ENCODE results near the gene ELP5.
A peak's percentile ranks its signal among the peaks of the same experiment; 100 is the strongest.

Gene ELP5

DNA sequence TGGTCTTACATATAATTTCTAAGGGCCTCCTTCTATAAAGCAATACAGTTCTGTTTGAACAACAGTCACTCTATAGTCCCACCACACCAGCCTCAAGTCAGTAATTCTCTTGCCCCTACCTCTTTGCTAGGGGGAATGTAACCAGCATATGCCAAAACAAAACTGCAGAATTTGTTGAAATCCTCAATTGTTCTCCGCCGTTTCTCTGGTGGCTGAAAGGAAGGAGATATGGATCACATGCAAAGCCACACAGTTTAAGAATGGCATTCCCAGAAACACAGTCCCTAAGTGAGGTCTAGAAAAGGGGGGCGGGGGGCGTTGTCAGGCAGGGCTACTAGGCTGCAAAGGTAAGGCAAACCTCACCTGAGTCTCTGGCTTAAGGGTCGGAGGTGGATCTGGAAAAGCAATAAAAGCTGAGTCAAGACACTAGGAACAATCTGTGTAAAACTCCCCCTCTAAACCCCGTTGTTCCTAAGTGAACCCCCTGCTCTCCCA, 14.7 kb upstream of the ELP5 start:
- peak overlapping the region; percentile 99 for H3K4me3 ChIP-seq (ENCODE audit: low read depth, low read length)
- in situ Hi-C loops (cut with HindIII; ENCODE audit: low sequenced_read_pairs), result no loop called here
- TF ChIP-seq, protein P1, sequence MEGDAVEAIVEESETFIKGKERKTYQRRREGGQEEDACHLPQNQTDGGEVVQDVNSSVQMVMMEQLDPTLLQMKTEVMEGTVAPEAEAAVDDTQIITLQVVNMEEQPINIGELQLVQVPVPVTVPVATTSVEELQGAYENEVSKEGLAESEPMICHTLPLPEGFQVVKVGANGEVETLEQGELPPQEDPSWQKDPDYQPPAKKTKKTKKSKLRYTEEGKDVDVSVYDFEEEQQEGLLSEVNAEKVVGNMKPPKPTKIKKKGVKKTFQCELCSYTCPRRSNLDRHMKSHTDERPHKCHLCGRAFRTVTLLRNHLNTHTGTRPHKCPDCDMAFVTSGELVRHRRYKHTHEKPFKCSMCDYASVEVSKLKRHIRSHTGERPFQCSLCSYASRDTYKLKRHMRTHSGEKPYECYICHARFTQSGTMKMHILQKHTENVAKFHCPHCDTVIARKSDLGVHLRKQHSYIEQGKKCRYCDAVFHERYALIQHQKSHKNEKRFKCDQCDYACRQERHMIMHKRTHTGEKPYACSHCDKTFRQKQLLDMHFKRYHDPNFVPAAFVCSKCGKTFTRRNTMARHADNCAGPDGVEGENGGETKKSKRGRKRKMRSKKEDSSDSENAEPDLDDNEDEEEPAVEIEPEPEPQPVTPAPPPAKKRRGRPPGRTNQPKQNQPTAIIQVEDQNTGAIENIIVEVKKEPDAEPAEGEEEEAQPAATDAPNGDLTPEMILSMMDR (IDR thresholded peaks at IDR 0.05; ENCODE audit: low read depth, low read length, missing control alignments), result no peak
- no peak for DNase-seq (ENCODE audit: low read depth)

DNA sequence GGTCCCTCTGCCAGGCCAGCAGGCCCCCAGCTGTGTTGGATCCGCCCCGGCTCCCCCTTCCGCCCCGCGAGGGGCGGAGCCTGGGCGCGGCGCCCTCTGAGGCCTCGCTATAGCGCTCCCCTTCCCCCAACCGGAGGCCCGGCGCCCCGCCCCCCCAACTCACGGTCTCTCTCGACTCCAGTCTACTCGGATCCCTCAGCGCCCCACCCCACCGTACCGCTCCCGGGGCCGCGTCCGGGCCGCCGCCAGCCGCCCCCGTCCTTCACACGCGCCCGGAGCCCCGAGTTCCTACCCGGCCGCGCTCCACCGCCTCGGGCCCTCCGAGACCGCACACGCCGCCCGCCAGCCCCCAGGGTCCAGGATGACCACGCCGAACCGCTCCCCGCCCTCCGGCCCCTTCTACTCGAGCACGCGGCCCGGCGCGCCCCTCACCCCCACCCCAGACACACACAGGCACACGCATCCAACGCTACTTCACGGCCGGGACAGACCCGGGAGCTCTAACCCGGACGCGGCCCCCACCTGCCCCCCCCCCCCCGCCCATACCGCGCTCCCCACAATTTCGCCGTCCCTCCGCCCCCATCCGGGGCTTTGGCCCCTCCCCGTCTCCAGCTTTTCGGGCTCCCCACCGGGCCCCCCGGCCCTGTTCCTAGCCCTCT, 14.1 kb upstream of the ELP5 start:
- DNase-seq (ENCODE audit: low read depth), result no peak
- in situ Hi-C loops (cut with HindIII; ENCODE audit: low sequenced_read_pairs), result no loop called here
- TF ChIP-seq, protein P1 (IDR thresholded peaks at IDR 0.05; ENCODE audit: low read depth, low read length, missing control alignments), result no peak

DNA sequence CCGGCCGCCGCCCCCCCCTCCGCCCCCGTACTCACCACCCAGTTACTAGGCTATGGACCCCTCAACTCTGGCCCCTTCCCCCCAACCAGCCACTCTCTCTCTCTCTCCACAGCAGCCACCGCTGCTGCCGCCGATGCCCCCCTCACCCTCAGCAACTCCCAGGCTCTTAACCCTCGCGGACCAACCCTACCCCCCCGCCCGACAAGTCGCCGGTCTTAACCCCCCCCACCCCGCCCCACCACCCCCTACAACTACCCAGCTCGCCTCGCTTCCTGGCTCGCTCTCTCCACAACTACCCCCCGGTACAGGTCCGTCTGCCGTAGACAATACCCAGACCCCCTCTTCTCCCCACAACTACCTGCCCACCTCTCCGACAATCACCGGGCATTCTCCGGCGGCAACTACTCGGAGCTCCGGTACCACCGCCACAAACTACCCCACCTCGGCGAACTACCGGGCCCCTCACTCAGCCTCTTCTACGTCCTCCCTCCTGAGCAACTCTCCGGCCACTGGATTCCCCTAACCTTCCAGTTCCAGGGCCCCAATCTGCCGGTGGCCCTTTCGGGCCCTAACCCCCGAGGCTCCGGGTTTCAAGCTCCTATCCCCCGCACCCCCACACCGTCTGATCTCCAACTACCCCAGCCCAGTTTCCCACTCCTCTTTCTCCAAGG, 13.5 kb upstream of the ELP5 start:
- in situ Hi-C loops (cut with HindIII; ENCODE audit: low sequenced_read_pairs), result no loop called here
- peak overlapping the region; percentile 99 for H3K4me3 ChIP-seq (ENCODE audit: low read depth, low read length)
- TF ChIP-seq, protein P1 (IDR thresholded peaks at IDR 0.05; ENCODE audit: low read depth, low read length, missing control alignments), result no peak
- no peak for DNase-seq (ENCODE audit: low read depth)

More for the DNA sequence above, 14.1 kb upstream of the ELP5 start:
- peak overlapping the region; percentile 99 for H3K4me3 ChIP-seq (ENCODE audit: low read depth, low read length)

DNA sequence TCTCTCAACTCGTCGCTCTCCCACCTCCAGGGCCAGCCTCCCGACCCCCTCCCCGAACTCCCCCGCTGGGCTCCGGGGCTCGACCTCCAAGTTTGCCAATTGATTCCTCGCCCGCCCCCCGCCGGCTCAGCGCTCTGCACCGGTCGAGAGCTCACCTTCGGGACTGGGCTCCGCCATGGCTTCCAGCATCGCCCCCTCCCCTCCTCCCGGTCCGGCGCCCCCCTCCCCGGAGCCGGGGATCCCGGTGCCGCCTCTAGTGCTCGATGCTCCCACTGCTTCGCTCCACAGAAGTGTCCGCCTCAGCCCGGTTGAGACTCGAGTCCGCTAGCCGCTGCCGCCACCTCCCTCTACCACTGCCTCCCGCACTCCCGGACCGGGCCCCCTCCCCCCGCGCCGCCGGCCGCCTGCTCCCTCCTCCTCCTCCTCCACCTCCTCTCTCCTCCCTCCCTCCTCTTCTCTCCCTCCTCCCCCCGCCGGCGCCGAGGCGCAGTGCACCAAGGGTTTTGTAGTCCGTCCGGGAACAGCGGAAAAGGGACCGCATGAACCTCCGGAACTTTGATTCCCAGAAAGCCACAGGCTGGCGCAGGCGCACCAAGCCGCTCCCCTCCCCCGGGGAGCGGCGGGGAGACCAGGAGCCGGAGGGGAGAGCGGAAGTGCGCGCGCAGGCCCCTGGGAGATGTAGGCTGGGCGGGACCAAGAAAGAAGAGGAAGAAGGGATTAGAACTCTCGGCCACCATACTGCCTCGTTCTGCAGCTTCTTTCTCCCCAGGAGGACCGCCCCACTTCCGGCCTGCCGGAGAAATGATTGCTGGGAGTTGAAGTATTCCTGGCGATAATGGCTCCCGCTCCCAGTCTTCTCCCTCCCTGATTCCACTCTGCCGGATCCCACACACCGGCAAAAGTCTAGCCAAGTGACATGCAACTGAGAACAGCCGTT, 12.7 kb upstream of the ELP5 start, which contains the start of gene PHF23:
TSS of gene PHF23 (minus strand) at position 367 of the 937 bp plus-strand sequence. CDS start at position 189, 178 bp downstream.
- in situ Hi-C loops (cut with HindIII; ENCODE audit: low sequenced_read_pairs), result no loop called here
- H3K4me3 ChIP-seq (ENCODE audit: low read depth, low read length), result peak within 1 kb of the TSS; percentile 99
- peak; percentile 98 for DNase-seq (ENCODE audit: low read depth)
- TF ChIP-seq, protein P1 (IDR thresholded peaks at IDR 0.05; ENCODE audit: low read depth, low read length, missing control alignments), result no peak

DNA sequence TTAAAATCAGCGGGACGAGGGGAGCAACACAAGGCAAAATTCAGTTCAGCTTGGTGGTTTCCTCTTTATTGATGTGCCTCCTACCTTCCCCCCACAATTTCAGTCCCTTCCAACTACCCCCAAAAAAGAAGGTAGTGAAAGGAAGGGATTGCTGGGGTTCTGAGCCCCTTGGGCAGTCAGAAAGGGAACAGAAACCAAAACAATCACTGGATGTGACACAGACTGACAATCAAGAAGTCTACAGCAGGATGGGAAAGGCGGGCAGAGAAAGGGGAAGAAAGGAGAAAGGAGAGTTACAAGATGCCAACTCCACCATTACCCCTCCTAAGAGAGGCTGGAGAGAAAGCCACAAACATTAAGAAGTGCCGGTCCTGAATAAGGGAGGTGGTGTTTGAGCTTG, 11.6 kb upstream of the ELP5 start:
- no peak for DNase-seq (ENCODE audit: low read depth)
- H3K4me3 ChIP-seq (ENCODE audit: low read depth, low read length), result peak overlapping the region; percentile 98
- in situ Hi-C loops (cut with HindIII; ENCODE audit: low sequenced_read_pairs), result no loop called here
- TF ChIP-seq, protein P1 (IDR thresholded peaks at IDR 0.05; ENCODE audit: low read depth, low read length, missing control alignments), result no peak

Data from astrocyte of the cerebellum (primary cell).